OCI-LY7 (cell line): ENCODE measurements around the gene ST6GALNAC6. TPM values are rescaled to one million over a fixed set of nuclear protein-coding genes. Genes with fewer than 3 reads are reported as not detected.

ENCODE experiments used
- BruUV-seq: library from RNA; stranded (reverse); fragments of 400-500 nt; replicated peaks from 2 replicates; lab custom pipeline; 2021; lab: Mats Ljungman, UMichigan
- CTCF ChIA-PET: fragments of 300-600 bp; sonication (Branson Sonifier 250); formaldehyde crosslinking; loops from one replicate; lab custom pipeline; 2022; ENCODE audit warnings: antibody characterized with exemption; ENCODE audit not compliant: unreplicated experiment; lab: Charles Lee
- POLR2A ChIA-PET: fragments of 300-600 bp; sonication (Branson Sonifier 250); formaldehyde crosslinking; loops from one replicate; lab custom pipeline; 2022; ENCODE audit warnings: antibody characterized with exemption; lab: Charles Lee
- DNase-seq: peaks from one replicate; pipeline ENCODE4 v3.0.0-alpha.2; 2015; ENCODE audit warnings: low spot score
- H2AFZ ChIP-seq: fragments of 200-600 bp; sonication (generic), shearing (Covaris generic); 2 replicates; pipeline ENCODE4 v1.6.1; 2014; ENCODE audit warnings: mild to moderate bottlenecking, antibody characterized with exemption, low read length, moderate library complexity
- H3K27ac ChIP-seq: fragments of 200-600 bp; sonication (generic); 2 replicates; pipeline ENCODE4 v1.5.1; 2014; ENCODE audit warnings: mixed run types, low read depth, mild to moderate bottlenecking, moderate library complexity, low read length, inconsistent platforms; ENCODE audit not compliant: poor library complexity, severe bottlenecking
- H3K36me3 ChIP-seq: fragments of 200-600 bp; sonication (generic); 2 replicates; pipeline ENCODE4 v1.6.1; 2014; ENCODE audit warnings: mild to moderate bottlenecking, antibody characterized with exemption, low read length, moderate library complexity, mixed read lengths; ENCODE audit not compliant: insufficient read depth
- H3K4me1 ChIP-seq: fragments of 200-600 bp; sonication (generic); 2 replicates; pipeline ENCODE4 v1.5.1; 2014; ENCODE audit warnings: mild to moderate bottlenecking, low read length; ENCODE audit not compliant: insufficient read depth, poor library complexity, severe bottlenecking
- H3K4me2 ChIP-seq: fragments of 200-600 bp; sonication (generic); 2 replicates; pipeline ENCODE4 v1.6.1; 2014; ENCODE audit warnings: mild to moderate bottlenecking, low read length
- H3K4me3 ChIP-seq: fragments of 200-600 bp; sonication (generic); 2 replicates; pipeline ENCODE4 v1.5.1; 2014; ENCODE audit warnings: mild to moderate bottlenecking, low read depth, low read length; ENCODE audit not compliant: poor library complexity, severe bottlenecking
- H3K79me2 ChIP-seq: fragments of 200-600 bp; sonication (generic); 2 replicates; pipeline ENCODE4 v1.6.1; 2016; ENCODE audit warnings: low read depth, mild to moderate bottlenecking, low read length, moderate library complexity, mixed read lengths; ENCODE audit not compliant: insufficient read depth
- H3K9me2 ChIP-seq: fragments of 200-600 bp; sonication (generic); 2 replicates; pipeline ENCODE4 v1.6.1; 2016; ENCODE audit warnings: mild to moderate bottlenecking, low read length, mixed read lengths; ENCODE audit not compliant: insufficient read depth
- H3K9me3 ChIP-seq: fragments of 200-600 bp; sonication (generic); 2 replicates; pipeline ENCODE4 v1.6.1; 2014; ENCODE audit warnings: mild to moderate bottlenecking, mixed run types, low read length, mixed read lengths
- H4K20me1 ChIP-seq: fragments of 200-600 bp; sonication (generic); 2 replicates; pipeline ENCODE4 v1.6.1; 2014; ENCODE audit warnings: mild to moderate bottlenecking, antibody characterized with exemption, low read length, moderate library complexity, mixed read lengths; ENCODE audit not compliant: insufficient read depth
- EZH2phosphoT487 ChIP-seq: fragments of 200-600 bp; sonication (generic); IDR thresholded peaks from 2 replicates; pipeline ENCODE4 v1.6.1; 2018; ENCODE audit warnings: low read depth, borderline replicate concordance, mild to moderate bottlenecking, mixed run types, antibody characterized with exemption, low read length, moderate library complexity, mixed read lengths
- intact Hi-C: fragments of 100-400 bp; cut with micrococcal nuclease; formaldehyde crosslinking; loops from one replicate; pipeline ENCODE4 v1.10.0; 2022; ENCODE audit not compliant: unreplicated experiment
- total RNA-seq, 2 experiments: library from RNA; depleted of rRNA in 1 of 2; stranded (reverse); fragments of >200 nt in 1 of 2; shearing (Covaris generic) in 1 of 2; gene quantifications; 2 replicates each; pipeline ENCODE4 v1.2.3, GENCODE V29; 2014 to 2022
- TF ChIP-seq, protein P1 (sequence below): fragments of 200-600 bp; sonication (generic); conservative IDR thresholded peaks from 2 replicates; pipeline ENCODE4 v1.5.1; 2014; ENCODE audit warnings: mild to moderate bottlenecking, antibody characterized with exemption, low read length, moderate library complexity, mixed read lengths

The ST6GALNAC6 gene
- total RNA-seq, 2 experiments from 2014 or later: 43.7 to 51.3 TPM

DNA sequence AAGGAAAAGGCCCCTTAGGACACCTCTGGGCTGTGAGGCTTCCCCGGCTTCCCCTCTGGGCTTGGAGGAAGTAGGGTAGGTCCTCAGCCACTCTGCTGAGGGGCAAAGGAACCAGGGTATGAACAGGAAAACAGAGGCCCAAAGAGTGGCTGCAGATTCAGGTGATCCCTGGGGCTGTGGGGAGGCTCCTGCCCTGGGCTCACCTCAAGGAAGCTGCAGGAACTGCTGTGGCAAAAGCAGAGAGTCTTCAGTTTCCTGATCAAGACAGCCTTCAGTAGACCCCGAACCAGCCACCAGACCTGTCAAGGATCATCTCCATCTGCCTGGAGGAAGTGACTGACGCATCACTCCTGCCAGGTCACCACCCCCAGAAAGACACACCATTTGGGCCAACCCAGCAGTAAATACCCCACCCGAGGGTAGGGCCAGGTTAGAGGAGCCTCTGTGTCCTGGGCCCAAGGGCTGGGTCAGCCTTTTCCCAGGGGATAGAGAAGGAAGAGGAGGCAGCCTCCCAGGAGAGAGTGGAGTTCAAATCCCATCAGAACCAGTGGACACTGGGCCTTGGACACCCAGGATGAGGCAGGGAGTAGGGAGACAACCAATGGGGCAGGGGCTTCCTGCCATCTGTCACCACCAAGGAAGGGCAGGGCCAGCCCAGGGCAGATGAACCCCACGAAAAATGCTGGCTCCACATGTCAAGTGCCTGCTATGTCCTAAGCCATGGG is 5.8 kb upstream of the ST6GALNAC6 start:
- no peaks in the 10 kb centered on the region for H4K20me1 ChIP-seq
- no peaks in the 10 kb centered on the region for H3K79me2 ChIP-seq
- H3K9me3 ChIP-seq: no peaks in the 10 kb centered on the region
- peak; percentile 71 for DNase-seq
- no peaks in the 10 kb centered on the region for H3K9me2 ChIP-seq
- BruUV-seq: no TSS peak
- H3K27ac ChIP-seq: peak overlapping the region; percentile 94
- TF ChIP-seq, protein P1, sequence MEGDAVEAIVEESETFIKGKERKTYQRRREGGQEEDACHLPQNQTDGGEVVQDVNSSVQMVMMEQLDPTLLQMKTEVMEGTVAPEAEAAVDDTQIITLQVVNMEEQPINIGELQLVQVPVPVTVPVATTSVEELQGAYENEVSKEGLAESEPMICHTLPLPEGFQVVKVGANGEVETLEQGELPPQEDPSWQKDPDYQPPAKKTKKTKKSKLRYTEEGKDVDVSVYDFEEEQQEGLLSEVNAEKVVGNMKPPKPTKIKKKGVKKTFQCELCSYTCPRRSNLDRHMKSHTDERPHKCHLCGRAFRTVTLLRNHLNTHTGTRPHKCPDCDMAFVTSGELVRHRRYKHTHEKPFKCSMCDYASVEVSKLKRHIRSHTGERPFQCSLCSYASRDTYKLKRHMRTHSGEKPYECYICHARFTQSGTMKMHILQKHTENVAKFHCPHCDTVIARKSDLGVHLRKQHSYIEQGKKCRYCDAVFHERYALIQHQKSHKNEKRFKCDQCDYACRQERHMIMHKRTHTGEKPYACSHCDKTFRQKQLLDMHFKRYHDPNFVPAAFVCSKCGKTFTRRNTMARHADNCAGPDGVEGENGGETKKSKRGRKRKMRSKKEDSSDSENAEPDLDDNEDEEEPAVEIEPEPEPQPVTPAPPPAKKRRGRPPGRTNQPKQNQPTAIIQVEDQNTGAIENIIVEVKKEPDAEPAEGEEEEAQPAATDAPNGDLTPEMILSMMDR: no peak
- TF ChIP-seq EZH2phosphoT487: no peak
- ChIA-PET CTCF (no interaction called here), POLR2A (interaction anchor here (2.1 to 3.7 kb wide), 3 partner anchors 10 to 23 kb away, joined by 6 to 22 read pairs (median 12); partner anchors contain the start of gene ST6GALNAC4)
- peak overlapping the region; percentile 76 for H3K4me2 ChIP-seq
- no peak overlapping the region for H2AFZ ChIP-seq
- peak overlapping the region; percentile 58 for H3K4me3 ChIP-seq
- H3K4me1 ChIP-seq: peaks cover 73% of the 10 kb centered on the region
- H3K36me3 ChIP-seq: peaks cover 32% of the 10 kb centered on the region
- intact Hi-C loops: loop anchor here (1.0 to 10.0 kb wide), 2 partner anchors 10 to 780 kb away; partner anchors contain the start of gene SET

DNA sequence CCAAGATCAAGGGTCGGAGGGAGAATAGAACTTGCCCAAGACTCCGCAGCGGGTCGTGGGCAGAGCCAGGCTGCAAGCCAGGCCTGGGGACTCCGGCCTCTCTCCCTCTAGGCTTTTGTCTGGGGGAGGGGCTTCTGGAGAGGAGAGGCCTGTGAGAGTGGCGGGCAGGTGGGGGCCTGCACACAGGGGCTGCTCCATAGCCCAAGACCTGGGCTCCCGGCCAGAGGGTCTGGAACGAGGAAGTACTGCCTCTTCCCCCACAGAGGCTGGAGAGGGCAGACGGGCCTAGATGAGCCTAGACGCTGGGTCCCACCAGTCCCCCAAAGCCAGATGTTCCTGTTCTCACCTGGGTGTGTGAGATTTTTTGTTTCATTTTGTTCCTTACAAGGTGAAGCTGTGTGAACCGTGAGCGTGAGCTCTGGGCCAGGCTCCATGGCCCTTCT is 5.2 kb upstream of the ST6GALNAC6 start:
- Histone ChIP-seq H2AFZ (no peak overlapping the region), H3K36me3 (peaks cover 26% of the 10 kb centered on the region)

More for the DNA sequence above, 5.2 kb upstream of the ST6GALNAC6 start:
- peak; percentile 60 for DNase-seq
- no peaks in the 10 kb centered on the region for H3K9me3 ChIP-seq
- no peaks in the 10 kb centered on the region for H3K79me2 ChIP-seq
- H3K27ac ChIP-seq: peak overlapping the region; percentile 94
- POLR2A ChIA-PET: interaction anchor here (2.2 to 3.7 kb wide), 2 partner anchors 11 to 22 kb away, joined by 6 to 22 read pairs; partner anchors contain the start of gene ST6GALNAC4
- H3K9me2 ChIP-seq: no peaks in the 10 kb centered on the region
- no peaks in the 10 kb centered on the region for H4K20me1 ChIP-seq
- BruUV-seq: no TSS peak
- H3K4me1 ChIP-seq: peaks cover 79% of the 10 kb centered on the region
- CTCF ChIA-PET: interaction anchor here (0.6 to 0.8 kb wide), 4 partner anchors 12 to 1919 kb away, joined by 4 to 5 read pairs (median 5); partner anchors contain the start of genes DPM2 and ST6GALNAC4
- TF ChIP-seq, protein P1: no peak
- TF ChIP-seq EZH2phosphoT487: no peak
- peak overlapping the region; percentile 76 for H3K4me2 ChIP-seq
- intact Hi-C loops: loop anchor here (1.0 to 10.0 kb wide), 2 partner anchors 11 to 780 kb away; partner anchors contain the start of gene SET
- peak overlapping the region; percentile 58 for H3K4me3 ChIP-seq
